Measurements from ENCODE around the gene PROK2.
A peak's percentile ranks its signal among the peaks of the same experiment; 100 is the strongest.

The PROK2 gene

GRCh38 chr3:71771884-71772283 is 13.1 kb downstream of the PROK2 start:
- no peak for DNase-seq (ENCODE audit: low read depth in 2 of 2)
- no peak overlapping the region for H3K4me3 ChIP-seq (replicated peaks in 1 of 2; ENCODE audit: low read depth in 2 of 2, low read length in 2 of 2)
- no peak for TF ChIP-seq CTCF (IDR thresholded peaks at IDR 0.05; ENCODE audit: low read depth, low read length)

GRCh38 chr3:71771126-71771525 is 13.8 kb downstream of the PROK2 start:
- TF ChIP-seq CTCF (IDR thresholded peaks at IDR 0.05; ENCODE audit: low read depth, low read length), result no peak
- no peak for DNase-seq (ENCODE audit: low read depth in 2 of 2)
- no peak overlapping the region for H3K4me3 ChIP-seq (replicated peaks in 1 of 2; ENCODE audit: low read depth in 2 of 2, low read length in 2 of 2)

- no peak for DNase-seq (ENCODE audit: low read depth in 2 of 2)
- TF ChIP-seq CTCF (IDR thresholded peaks at IDR 0.05; ENCODE audit: low read depth, low read length), result no peak
- no peak overlapping the region for H3K4me3 ChIP-seq (replicated peaks in 1 of 2; ENCODE audit: low read depth in 2 of 2, low read length in 2 of 2)
Measured at GRCh38 chr3:71763426-71763825, 21.5 kb downstream of the PROK2 start.

- no peak for TF ChIP-seq CTCF (IDR thresholded peaks at IDR 0.05; ENCODE audit: low read depth, low read length)
- no peak overlapping the region for H3K4me3 ChIP-seq (replicated peaks in 1 of 2; ENCODE audit: low read depth in 2 of 2, low read length in 2 of 2)
- DNase-seq (ENCODE audit: low read depth in 2 of 2), result no peak
Measured at GRCh38 chr3:71760140-71760539, 24.8 kb downstream of the PROK2 start.

GRCh38 chr3:71759401-71759800 is 25.5 kb downstream of the PROK2 start:
- no peak for TF ChIP-seq CTCF (IDR thresholded peaks at IDR 0.05; ENCODE audit: low read depth, low read length)
- H3K4me3 ChIP-seq (replicated peaks in 1 of 2; ENCODE audit: low read depth in 2 of 2, low read length in 2 of 2), result no peak overlapping the region
- DNase-seq (ENCODE audit: low read depth in 2 of 2), result no peak

- no peak for DNase-seq (ENCODE audit: low read depth in 2 of 2)
- no peak for TF ChIP-seq CTCF (IDR thresholded peaks at IDR 0.05; ENCODE audit: low read depth, low read length)
- no peak overlapping the region for H3K4me3 ChIP-seq (replicated peaks in 1 of 2; ENCODE audit: low read depth in 2 of 2, low read length in 2 of 2)
Measured at GRCh38 chr3:71758091-71758490, 26.9 kb downstream of the PROK2 start.

GRCh38 chr3:71754610-71755253 is 30.2 kb downstream of the PROK2 start:
- DNase-seq (ENCODE audit: low read depth in 2 of 2), result peak in 1 of 2 donors; percentile 1
- H3K4me3 ChIP-seq (replicated peaks in 1 of 2; ENCODE audit: low read depth in 2 of 2, low read length in 2 of 2), result no peak overlapping the region
- no peak for TF ChIP-seq CTCF (IDR thresholded peaks at IDR 0.05; ENCODE audit: low read depth, low read length)
